Karpas-422 (cell line): ENCODE measurements around the gene PREX1. TPM values are rescaled to one million over a fixed set of nuclear protein-coding genes. Genes with fewer than 3 reads are reported as not detected.

ENCODE experiments used
- DNase-seq: peaks from one replicate; pipeline ENCODE4 v3.0.0-alpha.2; 2015
- H2AFZ ChIP-seq: fragments of 200-600 bp; sonication (generic); 2 replicates; pipeline ENCODE4 v1.6.1; 2014; ENCODE audit warnings: antibody characterized with exemption, low read length, mixed read lengths
- H3K27ac ChIP-seq: fragments of 200-600 bp; sonication (generic); 2 replicates; pipeline ENCODE4 v1.5.1; 2014; ENCODE audit warnings: mild to moderate bottlenecking, low read length, moderate library complexity
- H3K27me3 ChIP-seq: fragments of 200-600 bp; sonication (generic); 2 replicates; pipeline ENCODE4 v1.6.1; 2014; ENCODE audit warnings: low read length, mixed read lengths
- H3K36me3 ChIP-seq: fragments of 200-600 bp; sonication (generic); 2 replicates; pipeline ENCODE4 v1.6.1; 2014; ENCODE audit warnings: low read length, mixed read lengths; ENCODE audit not compliant: insufficient read depth
- H3K4me1 ChIP-seq: fragments of 200-600 bp; sonication (generic); 2 replicates; pipeline ENCODE4 v1.6.1; 2014; ENCODE audit warnings: mild to moderate bottlenecking, low read length, mixed read lengths
- H3K4me2 ChIP-seq: fragments of 200-600 bp; sonication (generic); 2 replicates; pipeline ENCODE4 v1.6.1; 2014; ENCODE audit warnings: low read length, low read depth, mild to moderate bottlenecking; ENCODE audit not compliant: poor library complexity, severe bottlenecking
- H3K4me3 ChIP-seq: fragments of 200-600 bp; sonication (generic); 2 replicates; pipeline ENCODE4 v1.5.1; 2014; ENCODE audit warnings: mild to moderate bottlenecking, antibody characterized with exemption, low read length, mixed read lengths
- H3K79me2 ChIP-seq: fragments of 200-600 bp; sonication (generic); 2 replicates; pipeline ENCODE4 v1.6.1; 2014; ENCODE audit warnings: mild to moderate bottlenecking, low read length, mixed read lengths
- H3K9ac ChIP-seq: fragments of 200-600 bp; sonication (generic); 2 replicates; pipeline ENCODE4 v1.6.0; 2014; ENCODE audit warnings: low read length
- H3K9me2 ChIP-seq: fragments of 200-600 bp; sonication (generic), shearing (Covaris generic); replicated peaks from 2 replicates; pipeline ENCODE4 v1.6.0; 2014; ENCODE audit warnings: mild to moderate bottlenecking, low read length, moderate library complexity; ENCODE audit not compliant: insufficient read depth
- H3K9me3 ChIP-seq: fragments of 300-700, 200-600 bp; sonication (generic); 2 replicates; pipeline ENCODE4 v1.6.1; 2014; ENCODE audit warnings: low read length, mixed read lengths
- H4K20me1 ChIP-seq: fragments of 200-600 bp; sonication (generic); 2 replicates; pipeline ENCODE4 v1.6.1; 2014; ENCODE audit warnings: mild to moderate bottlenecking, antibody characterized with exemption, low read length, low read depth; ENCODE audit not compliant: insufficient read depth
- total RNA-seq: library from RNA; depleted of rRNA; stranded (reverse); fragments of >200 nt; shearing (Covaris generic); gene quantifications from 2 replicates; pipeline ENCODE4 v1.2.3, GENCODE V29; 2014; ENCODE audit warnings: low replicate concordance

Gene PREX1
- total RNA-seq, 1 experiment from 2014 or later, result not detected

GRCh38 chr20:48805716-48806115, 22.1 kb downstream of the PREX1 start:
- Histone ChIP-seq H3K27ac (no peak overlapping the region), H3K4me1 (peaks cover 5% of the 10 kb centered on the region), H4K20me1 (no peaks in the 10 kb centered on the region)

GRCh38 chr20:48805286-48805685, 22.5 kb downstream of the PREX1 start:
- Histone ChIP-seq H3K79me2 (no peaks in the 10 kb centered on the region), H3K27me3 (no peaks in the 10 kb centered on the region), H3K9ac (no peak overlapping the region), H3K4me2 (no peak overlapping the region), H3K36me3 (no peaks in the 10 kb centered on the region), H3K27ac (no peak overlapping the region), H3K4me1 (peaks cover 5% of the 10 kb centered on the region), H3K4me3 (no peak overlapping the region), H2AFZ (no peak overlapping the region), H4K20me1 (no peaks in the 10 kb centered on the region), H3K9me2 (no peaks in the 10 kb centered on the region), H3K9me3 (no peaks in the 10 kb centered on the region)
- DNase-seq, result no peak

More at GRCh38 chr20:48805716-48806115, 22.1 kb downstream of the PREX1 start:
- no peaks in the 10 kb centered on the region for H3K79me2 ChIP-seq
- H3K4me3 ChIP-seq, result no peak overlapping the region
- H3K36me3 ChIP-seq, result no peaks in the 10 kb centered on the region
- no peak overlapping the region for H2AFZ ChIP-seq
- no peaks in the 10 kb centered on the region for H3K9me3 ChIP-seq
- DNase-seq, result no peak
- H3K27me3 ChIP-seq, result no peaks in the 10 kb centered on the region
- no peak overlapping the region for H3K9ac ChIP-seq
- no peaks in the 10 kb centered on the region for H3K9me2 ChIP-seq
- no peak overlapping the region for H3K4me2 ChIP-seq

- no peaks in the 10 kb centered on the region for H3K79me2 ChIP-seq
- H3K4me1 ChIP-seq, result peaks cover 5% of the 10 kb centered on the region
- H3K4me2 ChIP-seq, result no peak overlapping the region
- no peaks in the 10 kb centered on the region for H4K20me1 ChIP-seq
- H3K9ac ChIP-seq, result no peak overlapping the region
- no peak overlapping the region for H3K27ac ChIP-seq
- no peak for DNase-seq
- H3K9me2 ChIP-seq, result no peaks in the 10 kb centered on the region
- H3K9me3 ChIP-seq, result no peaks in the 10 kb centered on the region
- H2AFZ ChIP-seq, result no peak overlapping the region
- no peaks in the 10 kb centered on the region for H3K36me3 ChIP-seq
- no peak overlapping the region for H3K4me3 ChIP-seq
- no peaks in the 10 kb centered on the region for H3K27me3 ChIP-seq
These were observed 23.4 kb downstream of the PREX1 start for GRCh38 chr20:48804300-48804980.

- no peak for DNase-seq
- H3K27ac ChIP-seq, result no peak overlapping the region
- no peak overlapping the region for H3K4me2 ChIP-seq
- no peak overlapping the region for H2AFZ ChIP-seq
- H3K36me3 ChIP-seq, result no peaks in the 10 kb centered on the region
- no peaks in the 10 kb centered on the region for H3K27me3 ChIP-seq
- no peaks in the 10 kb centered on the region for H3K9me3 ChIP-seq
- peaks cover 5% of the 10 kb centered on the region for H3K4me1 ChIP-seq
- H3K9ac ChIP-seq, result no peak overlapping the region
- H4K20me1 ChIP-seq, result no peaks in the 10 kb centered on the region
- H3K4me3 ChIP-seq, result no peak overlapping the region
- H3K79me2 ChIP-seq, result no peaks in the 10 kb centered on the region
- no peaks in the 10 kb centered on the region for H3K9me2 ChIP-seq
These were observed 24.4 kb downstream of the PREX1 start for GRCh38 chr20:48803176-48804053.

GRCh38 chr20:48802647-48803046, 25.2 kb downstream of the PREX1 start:
- Histone ChIP-seq H2AFZ (no peak overlapping the region), H3K9ac (no peak overlapping the region), H3K79me2 (no peaks in the 10 kb centered on the region), H3K27ac (no peak overlapping the region), H3K4me2 (no peak overlapping the region), H3K9me2 (no peaks in the 10 kb centered on the region), H3K36me3 (no peaks in the 10 kb centered on the region), H3K9me3 (no peaks in the 10 kb centered on the region), H4K20me1 (no peaks in the 10 kb centered on the region), H3K27me3 (no peaks in the 10 kb centered on the region), H3K4me1 (peaks cover 5% of the 10 kb centered on the region), H3K4me3 (no peak overlapping the region)
- no peak for DNase-seq

- H2AFZ ChIP-seq, result no peak overlapping the region
- H3K4me2 ChIP-seq, result no peak overlapping the region
- no peak overlapping the region for H3K4me3 ChIP-seq
- H3K79me2 ChIP-seq, result no peaks in the 10 kb centered on the region
- no peaks in the 10 kb centered on the region for H3K9me3 ChIP-seq
- no peaks in the 10 kb centered on the region for H3K36me3 ChIP-seq
- peaks cover 5% of the 10 kb centered on the region for H3K4me1 ChIP-seq
- no peaks in the 10 kb centered on the region for H3K27me3 ChIP-seq
- H3K9ac ChIP-seq, result no peak overlapping the region
- H4K20me1 ChIP-seq, result no peaks in the 10 kb centered on the region
- H3K27ac ChIP-seq, result no peak overlapping the region
- H3K9me2 ChIP-seq, result no peaks in the 10 kb centered on the region
- no peak for DNase-seq
These were observed 25.6 kb downstream of the PREX1 start for GRCh38 chr20:48802216-48802615.

- DNase-seq, result no peak
- Histone ChIP-seq H3K27me3 (no peaks in the 10 kb centered on the region), H3K9me2 (no peaks in the 10 kb centered on the region), H3K9ac (no peak overlapping the region), H3K4me3 (no peak overlapping the region), H3K79me2 (no peaks in the 10 kb centered on the region), H2AFZ (no peak overlapping the region), H3K4me2 (no peak overlapping the region), H3K4me1 (peaks cover 5% of the 10 kb centered on the region), H4K20me1 (no peaks in the 10 kb centered on the region), H3K9me3 (no peaks in the 10 kb centered on the region), H3K27ac (no peak overlapping the region), H3K36me3 (no peaks in the 10 kb centered on the region)
These were observed 26.6 kb downstream of the PREX1 start for GRCh38 chr20:48801197-48801596.

- no peak overlapping the region for H3K27ac ChIP-seq
- H2AFZ ChIP-seq, result no peak overlapping the region
- no peaks in the 10 kb centered on the region for H4K20me1 ChIP-seq
- H3K36me3 ChIP-seq, result no peaks in the 10 kb centered on the region
- no peaks in the 10 kb centered on the region for H3K9me2 ChIP-seq
- H3K4me2 ChIP-seq, result no peak overlapping the region
- no peaks in the 10 kb centered on the region for H3K27me3 ChIP-seq
- H3K9ac ChIP-seq, result no peak overlapping the region
- no peaks in the 10 kb centered on the region for H3K9me3 ChIP-seq
- no peaks in the 10 kb centered on the region for H3K79me2 ChIP-seq
- H3K4me1 ChIP-seq, result peaks cover 5% of the 10 kb centered on the region
- DNase-seq, result no peak
- no peak overlapping the region for H3K4me3 ChIP-seq
These were observed 27.6 kb downstream of the PREX1 start for GRCh38 chr20:48800177-48800576.
